ENCODE results near the gene FGF21.

DNA sequence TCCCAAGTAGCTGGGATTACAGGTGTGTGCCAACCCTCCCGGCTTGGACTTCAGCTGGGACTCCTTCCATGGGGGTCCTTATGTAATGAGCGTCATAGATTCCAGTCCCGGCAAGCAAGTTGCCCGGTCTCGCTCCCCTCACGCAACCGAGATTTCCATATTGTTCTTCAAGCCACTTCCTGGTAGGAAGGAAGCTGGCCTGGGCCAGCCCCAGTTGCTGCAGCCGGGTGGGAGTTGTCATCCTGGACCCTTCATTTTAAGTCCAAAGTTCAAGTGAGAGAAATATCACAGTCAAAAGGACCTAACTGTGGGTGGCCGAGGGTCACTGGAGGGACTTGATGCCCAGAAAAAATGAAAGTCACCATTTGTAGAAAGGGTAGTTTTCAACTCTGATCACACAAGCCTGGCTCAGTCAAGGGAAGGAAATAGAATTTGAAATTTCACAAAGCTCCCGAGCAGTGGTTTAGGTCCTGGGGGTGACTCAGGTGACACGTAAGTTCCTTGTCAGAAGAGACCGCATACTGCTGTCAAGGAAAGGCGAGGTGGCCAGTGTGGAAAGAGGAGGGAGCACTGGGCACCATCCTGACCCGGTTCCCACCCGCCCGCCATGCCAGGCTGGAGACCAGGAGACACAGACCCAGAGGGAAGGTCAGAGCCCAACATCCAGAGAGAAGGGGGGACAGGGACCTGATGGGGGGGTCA, 5.3 kb downstream of the FGF21 start:
- TF ChIP-seq POLR2A (IDR thresholded peaks at IDR 0.05) (no peak), POLR2AphosphoS5 (IDR thresholded peaks at IDR 0.05) (no peak)
